GM23248 (cell line): ENCODE measurements around the gene SUMF1. TPM values are rescaled to one million over a fixed set of nuclear protein-coding genes. Genes with fewer than 3 reads are reported as not detected.

ENCODE experiments used
- DNase-seq: peaks from one replicate; pipeline ENCODE4 v3.0.0-alpha.2; 2015
- H2AFZ ChIP-seq: fragments of 200-600 bp; sonication (generic); 2 replicates; pipeline ENCODE4 v1.6.1; 2016; ENCODE audit warnings: antibody characterized with exemption
- H3F3A ChIP-seq: fragments of 200-600 bp; sonication (generic); 2 replicates; pipeline ENCODE4 v1.6.1; 2016; ENCODE audit warnings: mild to moderate bottlenecking, antibody characterized with exemption, mixed run types; ENCODE audit not compliant: insufficient read depth
- H3K27ac ChIP-seq: fragments of 200-600 bp; sonication (generic); 2 replicates; pipeline ENCODE4 v1.5.1; 2016; ENCODE audit warnings: mild to moderate bottlenecking
- H3K27me3 ChIP-seq: fragments of 200-600 bp; sonication (generic); replicated peaks from 2 replicates; pipeline ENCODE4 v1.6.1; 2016; ENCODE audit warnings: mild to moderate bottlenecking; ENCODE audit not compliant: insufficient read depth
- H3K36me3 ChIP-seq: fragments of 200-600 bp; sonication (generic); 2 replicates; pipeline ENCODE4 v1.6.1; 2016; ENCODE audit warnings: low read depth, mild to moderate bottlenecking
- H3K4me1 ChIP-seq: fragments of 200-600 bp; sonication (generic); 2 replicates; pipeline ENCODE4 v1.6.1; 2016; ENCODE audit warnings: mild to moderate bottlenecking; ENCODE audit not compliant: insufficient read depth
- H3K4me2 ChIP-seq: fragments of 200-600 bp; sonication (generic); one replicate; pipeline ENCODE4 v1.6.1; 2016; ENCODE audit warnings: mild to moderate bottlenecking; ENCODE audit not compliant: unreplicated experiment
- H3K4me3 ChIP-seq: fragments of 200-600 bp; sonication (generic); 2 replicates; pipeline ENCODE4 v1.5.1; 2016; ENCODE audit warnings: mild to moderate bottlenecking
- H3K79me2 ChIP-seq: fragments of 200-600 bp; sonication (generic); 2 replicates; pipeline ENCODE4 v1.6.1; 2016; ENCODE audit warnings: mild to moderate bottlenecking; ENCODE audit not compliant: insufficient read depth
- H3K9ac ChIP-seq: fragments of 200-600 bp; sonication (generic); 2 replicates; pipeline ENCODE4 v1.6.1; 2016; ENCODE audit warnings: mild to moderate bottlenecking
- H3K9me2 ChIP-seq: fragments of 200-600 bp; sonication (generic); 2 replicates; pipeline ENCODE4 v1.6.1; 2016; ENCODE audit warnings: mixed run types, mild to moderate bottlenecking, moderate library complexity; ENCODE audit not compliant: insufficient read depth
- H3K9me3 ChIP-seq: fragments of 200-600 bp; sonication (generic); one replicate; pipeline ENCODE4 v1.6.1; 2017; ENCODE audit warnings: low read depth
- H4K20me1 ChIP-seq: fragments of 200-600 bp; sonication (generic); 2 replicates; pipeline ENCODE4 v1.6.0; 2016; ENCODE audit not compliant: insufficient read depth
- EZH2 ChIP-seq: fragments of 200-600 bp; sonication (generic); IDR thresholded peaks from 2 replicates; pipeline ENCODE4 v1.6.1; 2018; ENCODE audit warnings: antibody characterized with exemption, mild to moderate bottlenecking; ENCODE audit not compliant: insufficient read depth, poor library complexity, severe bottlenecking
- EZH2phosphoT487 ChIP-seq: fragments of 200-600 bp; sonication (generic); IDR thresholded peaks from 2 replicates; pipeline ENCODE4 v1.6.1; 2018; ENCODE audit warnings: antibody characterized with exemption, moderate library complexity, mild to moderate bottlenecking, low read depth; ENCODE audit not compliant: insufficient read depth
- WGBS, 2 experiments: methylation state at CpG; one replicate each; pipeline ENCODE4 v1.1.6; 2015 to 2017; ENCODE audit warnings: low lambda C conversion rate in 2 of 2, low coverage in 1 of 2; ENCODE audit errors: missing lambda C conversion rate in 2 of 2; 5-methylcytosine and 5-hydroxymethylcytosine counted together
- in situ Hi-C: fragments of 300-500 bp; cut with MboI; formaldehyde crosslinking; loops from 2 replicates; pipeline ENCODE4 v1.15.0; 2020
- polyA plus RNA-seq: library from polyadenylated mRNA; unstranded; fragments of >200 nt; fragmentation: Nextera tagmentation; extraction: Ambion mirVana; gene quantifications from 2 replicates; pipeline ENCODE4 v1.2.1, GENCODE V29; 2016
- total RNA-seq: library from RNA; depleted of rRNA; stranded (reverse); fragments of >200 nt; shearing (Covaris generic); gene quantifications from 2 replicates; pipeline ENCODE4 v1.2.3, GENCODE V29; 2014; rRNA removed

Gene SUMF1
- total RNA-seq (79.9 and 88.1 TPM in 2 replicates), polyA plus RNA-seq (55.3 and 56.9 TPM in 2 replicates)

DNA sequence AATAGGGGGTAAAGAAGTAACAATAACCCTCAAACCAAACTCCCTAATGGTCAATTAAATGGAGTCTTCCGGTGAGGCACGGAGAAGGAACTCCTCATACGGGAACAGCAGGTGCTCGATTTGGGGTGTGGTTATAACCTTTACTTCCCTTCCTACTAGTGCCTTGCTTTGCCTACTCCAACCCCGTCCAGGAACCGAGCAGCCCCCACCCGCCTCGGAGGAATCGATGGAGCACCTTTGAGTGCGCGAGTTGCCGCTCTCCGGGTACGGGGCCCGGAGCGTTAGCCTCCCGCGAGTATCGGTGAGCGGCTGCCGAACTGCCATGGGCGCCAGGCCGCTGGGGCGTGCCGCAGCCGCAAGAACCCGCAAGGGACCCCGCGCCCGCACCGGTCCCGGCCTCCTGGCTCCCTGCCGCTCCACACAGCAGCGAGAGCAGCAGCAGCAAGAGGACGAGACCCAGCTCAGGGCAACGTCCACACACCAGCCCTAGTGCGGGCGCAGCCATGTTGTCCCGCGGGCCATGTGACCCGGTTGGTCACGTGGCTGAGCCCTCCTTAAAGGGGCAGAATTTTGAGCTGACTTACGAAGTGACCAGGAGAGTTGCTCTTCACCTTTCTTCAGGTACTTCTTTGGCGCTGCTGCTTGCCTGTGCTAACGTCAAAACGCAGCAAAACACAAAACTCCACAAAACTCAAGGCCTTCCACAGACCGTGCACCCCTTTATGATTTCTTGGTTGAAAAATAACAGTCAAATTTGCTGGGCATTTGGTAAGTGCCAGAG, at the start of gene SUMF1:
SUMF1 (minus strand) TSS at position 529 of the 781 bp plus-strand sequence; CDS start at position 505, 24 bp downstream.
- Histone ChIP-seq H2AFZ (peak within 1 kb of the TSS; percentile 100), H3K4me2 (peak within 1 kb of the TSS; percentile 99), H3K9me3 (no peaks in the 10 kb centered on the region), H3K4me1 (no peaks in the 10 kb centered on the region), H3K36me3 (no peaks in the 10 kb centered on the region), H3K79me2 (peaks cover 6% of the 10 kb centered on the region; the same call in 1 of the 2 replicates), H3K9me2 (no peaks in the 10 kb centered on the region), H3K27ac (peak within 1 kb of the TSS; percentile 55), H3K4me3 (peak within 1 kb of the TSS; percentile 95), H3F3A (no peaks in the 10 kb centered on the region), H3K27me3 (no peaks in the 10 kb centered on the region), H3K9ac (peak within 1 kb of the TSS; percentile 95), H4K20me1 (no peaks in the 10 kb centered on the region)
- no peak for TF ChIP-seq EZH2
- no peak for TF ChIP-seq EZH2phosphoT487
- WGBS, 2 experiments, result 1% methylated on average over 47 of the region's 47 CpGs
- DNase-seq, result peak; percentile 91
- in situ Hi-C loops, result no loop called here

DNA sequence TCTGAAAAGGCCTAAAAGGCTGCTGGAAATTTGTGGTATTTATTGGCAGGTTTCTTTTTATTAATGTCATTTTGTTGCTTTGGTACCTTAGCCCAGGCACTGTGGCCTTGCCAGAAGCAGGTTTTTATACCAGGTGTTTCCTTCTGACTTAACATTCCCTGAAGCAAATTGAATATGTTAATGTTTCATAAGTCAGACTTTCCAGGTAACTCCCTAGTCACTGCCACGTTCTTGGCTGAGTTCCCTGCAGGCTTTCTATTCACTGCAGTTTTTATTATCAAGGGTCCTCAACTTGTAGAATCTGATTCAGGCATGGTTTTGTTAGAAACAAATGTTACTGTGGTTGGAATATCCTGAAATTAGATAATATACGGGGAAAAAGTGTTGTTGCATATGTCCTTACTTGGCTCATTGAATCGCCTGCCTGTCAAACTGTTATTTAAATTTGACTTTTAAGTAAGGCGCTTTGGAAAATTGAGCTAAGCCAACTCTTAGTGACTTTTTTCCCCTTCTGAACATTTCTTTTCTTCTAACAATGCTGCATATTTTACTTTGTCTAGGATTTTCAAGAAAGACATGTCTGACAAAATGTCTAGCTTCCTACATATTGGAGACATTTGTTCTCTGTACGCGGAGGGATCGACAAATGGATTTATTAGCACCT, 49.0 kb upstream of the SUMF1 start:
- H3K4me3 ChIP-seq, result no peak overlapping the region

DNA sequence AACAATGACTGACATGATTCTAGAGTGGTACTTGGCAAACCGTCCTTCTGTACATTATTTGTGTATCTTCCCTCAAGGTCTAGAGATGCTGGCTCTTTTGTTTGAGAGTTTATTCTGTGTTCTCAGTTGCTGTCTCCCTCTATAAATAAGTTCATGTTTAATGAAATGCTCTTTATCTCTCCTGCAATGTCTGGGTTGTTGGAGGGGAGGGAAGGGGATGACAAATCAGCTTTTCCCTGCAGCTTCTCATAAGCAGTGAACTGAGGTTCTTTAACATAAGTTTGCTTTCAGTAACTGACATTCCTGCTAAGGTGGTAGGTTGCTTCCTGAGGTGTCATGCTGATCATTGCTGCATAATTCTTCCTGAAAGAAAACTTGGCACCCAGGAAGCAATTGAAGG, 47.8 kb upstream of the SUMF1 start:
- Histone ChIP-seq H3K27me3 (no peaks in the 10 kb centered on the region), H3K4me3 (no peak overlapping the region), H3K4me2 (no peak overlapping the region), H3K9me3 (no peaks in the 10 kb centered on the region), H4K20me1 (no peaks in the 10 kb centered on the region), H3K9me2 (no peaks in the 10 kb centered on the region), H3K79me2 (no peaks in the 10 kb centered on the region), H2AFZ (no peak overlapping the region), H3K4me1 (no peaks in the 10 kb centered on the region), H3K27ac (no peak overlapping the region), H3F3A (no peaks in the 10 kb centered on the region), H3K9ac (no peak overlapping the region), H3K36me3 (no peaks in the 10 kb centered on the region)
- in situ Hi-C loops, result no loop called here
- DNase-seq, result no peak
- no peak for TF ChIP-seq EZH2phosphoT487
- no peak for TF ChIP-seq EZH2
- 36 to 51% methylated on average over 1 of the region's 1 CpG for WGBS, 2 experiments

More for the DNA sequence above, 49.0 kb upstream of the SUMF1 start:
- Histone ChIP-seq H3K9me2 (no peaks in the 10 kb centered on the region), H2AFZ (no peak overlapping the region), H3K79me2 (no peaks in the 10 kb centered on the region), H3K27ac (no peak overlapping the region), H3F3A (no peaks in the 10 kb centered on the region), H3K4me1 (no peaks in the 10 kb centered on the region), H3K36me3 (no peaks in the 10 kb centered on the region), H3K4me2 (no peak overlapping the region), H3K9ac (no peak overlapping the region), H4K20me1 (no peaks in the 10 kb centered on the region), H3K27me3 (no peaks in the 10 kb centered on the region), H3K9me3 (no peaks in the 10 kb centered on the region)
- 61% methylated on average over 7 of the region's 7 CpGs for WGBS, 2 experiments
- in situ Hi-C loops, result no loop called here
- TF ChIP-seq EZH2 (no peak), EZH2phosphoT487 (no peak)
- no peak for DNase-seq

DNA sequence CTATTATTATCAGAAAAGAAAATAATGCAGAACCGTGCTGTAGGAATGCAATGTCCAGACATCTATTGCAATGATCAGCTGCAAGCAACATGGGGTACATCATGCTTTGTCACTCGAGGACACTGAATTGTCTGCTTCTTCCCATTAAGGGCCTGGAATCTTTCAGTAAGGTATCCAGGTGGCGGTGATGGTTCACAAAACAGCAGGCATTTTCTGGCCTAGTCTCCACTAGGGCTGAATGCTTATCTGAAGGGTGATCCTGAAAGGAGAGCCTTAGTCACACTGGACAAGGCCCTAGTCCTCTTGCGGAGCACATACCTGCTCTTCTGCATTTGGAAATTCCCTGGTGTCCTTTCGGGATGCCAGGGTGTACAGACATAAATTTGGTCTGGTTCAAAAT, 47.3 kb upstream of the SUMF1 start:
- Histone ChIP-seq H4K20me1 (no peaks in the 10 kb centered on the region), H3K27me3 (no peaks in the 10 kb centered on the region), H3K79me2 (no peaks in the 10 kb centered on the region), H3K9me3 (no peaks in the 10 kb centered on the region), H2AFZ (no peak overlapping the region), H3F3A (no peaks in the 10 kb centered on the region), H3K9ac (no peak overlapping the region), H3K4me1 (no peaks in the 10 kb centered on the region), H3K36me3 (no peaks in the 10 kb centered on the region), H3K4me2 (no peak overlapping the region), H3K27ac (no peak overlapping the region), H3K9me2 (no peaks in the 10 kb centered on the region), H3K4me3 (no peak overlapping the region)
- TF ChIP-seq EZH2, result no peak
- no peak for TF ChIP-seq EZH2phosphoT487
- no peak for DNase-seq
- in situ Hi-C loops, result no loop called here
- WGBS, 2 experiments, result 63 to 64% methylated on average over 5 of the region's 5 CpGs
